ENCODE data around the gene CRYBB3. TPM values are rescaled to one million over a fixed set of nuclear protein-coding genes. Genes with fewer than 3 reads are reported as not detected.
A peak's percentile ranks its signal among the peaks of the same experiment; 100 is the strongest.

CRYBB3 gene
- total RNA-seq, 2 donors from 2014 or later = 0.97 TPM; not detected in 1

DNA sequence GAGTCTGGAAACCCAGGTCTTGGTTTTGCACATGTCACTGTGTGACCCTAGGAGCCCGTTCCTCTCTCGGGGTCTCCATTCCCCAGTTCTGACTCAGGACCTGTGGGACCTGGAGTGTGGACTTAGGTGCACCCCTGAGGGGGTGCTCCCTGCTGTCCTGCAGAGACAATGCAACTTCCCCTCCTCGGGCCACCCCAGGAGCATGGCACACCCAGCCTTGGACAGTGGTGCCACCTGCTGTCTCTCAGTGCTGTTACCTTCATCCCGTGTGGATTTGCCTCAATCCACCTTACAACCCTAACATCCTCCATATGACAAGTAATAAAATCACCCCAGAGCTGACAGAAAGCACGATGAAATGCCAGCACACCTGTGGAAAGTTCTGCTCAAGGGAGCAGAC lies 27.5 kb upstream of the CRYBB3 start:
- H3K27me3 Mint-ChIP-seq (ENCODE audit: insufficient read depth) = no peaks in the 10 kb centered on the region
- Histone ChIP-seq H3K4me1 (ENCODE audit: control insufficient read depth, insufficient read depth, low read length) (no peaks in the 10 kb centered on the region), H3K27ac (ENCODE audit: low read depth, low read length) (no peak overlapping the region), H3K4me3 (ENCODE audit: low read length) (no peak overlapping the region), H3K9me3 (ENCODE audit: control insufficient read depth, low read length) (no peaks in the 10 kb centered on the region), H3K27me3 (ENCODE audit: control insufficient read depth, insufficient read depth, low read length, poor library complexity, severe bottlenecking) (no peaks in the 10 kb centered on the region), H3K36me3 (ENCODE audit: control insufficient read depth, insufficient read depth, low read length) (peaks cover 42% of the 10 kb centered on the region), H3K9ac (ENCODE audit: extremely low read depth, low read length, poor library complexity, severe bottlenecking) (no peak overlapping the region)
- no peaks in the 10 kb centered on the region for H3K4me1 Mint-ChIP-seq
- no peak for DNase-seq
- TF ChIP-seq, protein P1, sequence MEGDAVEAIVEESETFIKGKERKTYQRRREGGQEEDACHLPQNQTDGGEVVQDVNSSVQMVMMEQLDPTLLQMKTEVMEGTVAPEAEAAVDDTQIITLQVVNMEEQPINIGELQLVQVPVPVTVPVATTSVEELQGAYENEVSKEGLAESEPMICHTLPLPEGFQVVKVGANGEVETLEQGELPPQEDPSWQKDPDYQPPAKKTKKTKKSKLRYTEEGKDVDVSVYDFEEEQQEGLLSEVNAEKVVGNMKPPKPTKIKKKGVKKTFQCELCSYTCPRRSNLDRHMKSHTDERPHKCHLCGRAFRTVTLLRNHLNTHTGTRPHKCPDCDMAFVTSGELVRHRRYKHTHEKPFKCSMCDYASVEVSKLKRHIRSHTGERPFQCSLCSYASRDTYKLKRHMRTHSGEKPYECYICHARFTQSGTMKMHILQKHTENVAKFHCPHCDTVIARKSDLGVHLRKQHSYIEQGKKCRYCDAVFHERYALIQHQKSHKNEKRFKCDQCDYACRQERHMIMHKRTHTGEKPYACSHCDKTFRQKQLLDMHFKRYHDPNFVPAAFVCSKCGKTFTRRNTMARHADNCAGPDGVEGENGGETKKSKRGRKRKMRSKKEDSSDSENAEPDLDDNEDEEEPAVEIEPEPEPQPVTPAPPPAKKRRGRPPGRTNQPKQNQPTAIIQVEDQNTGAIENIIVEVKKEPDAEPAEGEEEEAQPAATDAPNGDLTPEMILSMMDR (conservative IDR thresholded peaks at IDR 0.05) = peak; percentile 61
- peaks cover 43% of the 10 kb centered on the region for H3K36me3 Mint-ChIP-seq (ENCODE audit: low read depth)
- 85 to 90% methylated on average over 4 to 5 of the region's 5 CpGs for WGBS, 2 experiments (ENCODE audit: insufficient coverage in 1 of 2, insufficient read length in 1 of 2)
- H3K27ac Mint-ChIP-seq = no peak overlapping the region
- H3K4me3 Mint-ChIP-seq = no peak overlapping the region
- H3K9me3 Mint-ChIP-seq = no peaks in the 10 kb centered on the region

DNA sequence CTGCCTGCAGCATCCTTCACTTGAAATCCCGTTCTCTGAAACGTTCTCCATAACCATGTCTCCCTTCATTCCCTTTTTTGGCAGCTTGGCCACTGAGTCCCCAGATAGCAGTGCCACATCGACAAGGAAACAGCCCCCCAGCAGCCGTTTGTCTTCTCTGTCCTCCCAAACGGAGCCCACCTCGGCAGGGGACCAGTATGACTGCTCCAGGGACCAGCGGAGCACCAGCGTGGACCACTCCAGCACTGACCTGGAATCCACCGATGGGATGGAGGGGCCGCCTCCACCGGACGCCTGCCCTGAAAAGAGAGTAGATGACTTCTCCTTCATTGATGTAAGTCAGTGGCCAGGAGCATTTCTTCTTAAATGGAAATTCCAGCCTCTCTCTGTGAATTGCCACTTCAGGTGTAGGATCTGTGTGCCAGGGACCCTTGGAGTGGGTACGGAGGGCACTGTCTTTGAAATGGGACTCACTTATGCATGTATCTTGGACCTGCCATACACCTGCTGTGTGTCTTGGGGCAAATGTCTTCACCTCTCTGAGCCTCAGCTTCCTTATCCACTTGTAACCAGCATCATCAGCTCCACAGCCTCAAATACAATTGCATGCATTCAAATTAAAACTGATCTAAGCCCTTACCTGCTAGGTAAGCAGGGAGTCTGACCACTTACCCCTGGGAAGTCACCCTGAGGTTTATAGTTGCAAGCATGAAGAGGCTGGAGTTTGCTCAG lies 25.3 kb upstream of the CRYBB3 start:
- Histone ChIP-seq H3K27me3 (ENCODE audit: control insufficient read depth, insufficient read depth, low read length, poor library complexity, severe bottlenecking) (no peaks in the 10 kb centered on the region), H3K9ac (ENCODE audit: extremely low read depth, low read length, poor library complexity, severe bottlenecking) (no peak overlapping the region), H3K9me3 (ENCODE audit: control insufficient read depth, low read length) (no peaks in the 10 kb centered on the region), H3K27ac (ENCODE audit: low read depth, low read length) (no peak overlapping the region), H3K4me3 (ENCODE audit: low read length) (no peak overlapping the region), H3K4me1 (ENCODE audit: control insufficient read depth, insufficient read depth, low read length) (no peaks in the 10 kb centered on the region), H3K36me3 (ENCODE audit: control insufficient read depth, insufficient read depth, low read length) (peaks cover 51% of the 10 kb centered on the region)
- DNase-seq = no peak
- Mint-ChIP-seq H3K4me3 (no peak overlapping the region), H3K36me3 (ENCODE audit: low read depth) (peaks cover 49% of the 10 kb centered on the region), H3K27ac (no peak overlapping the region), H3K9me3 (peaks cover under 1% of the 10 kb centered on the region), H3K4me1 (no peaks in the 10 kb centered on the region), H3K27me3 (ENCODE audit: insufficient read depth) (no peaks in the 10 kb centered on the region)
- 95 to 97% methylated on average over 12 to 13 of the region's 13 CpGs for WGBS, 2 experiments (ENCODE audit: insufficient coverage in 1 of 2, insufficient read length in 1 of 2)
- TF ChIP-seq, protein P1 (conservative IDR thresholded peaks at IDR 0.05) = no peak

- Histone ChIP-seq H3K4me1 (ENCODE audit: control insufficient read depth, insufficient read depth, low read length) (no peaks in the 10 kb centered on the region), H3K27me3 (ENCODE audit: control insufficient read depth, insufficient read depth, low read length, poor library complexity, severe bottlenecking) (no peaks in the 10 kb centered on the region), H3K36me3 (ENCODE audit: control insufficient read depth, insufficient read depth, low read length) (peaks cover 57% of the 10 kb centered on the region), H3K27ac (ENCODE audit: low read depth, low read length) (no peak overlapping the region), H3K9ac (ENCODE audit: extremely low read depth, low read length, poor library complexity, severe bottlenecking) (no peak overlapping the region), H3K4me3 (ENCODE audit: low read length) (no peak overlapping the region), H3K9me3 (ENCODE audit: control insufficient read depth, low read length) (no peaks in the 10 kb centered on the region)
- Mint-ChIP-seq H3K4me3 (no peak overlapping the region), H3K27me3 (ENCODE audit: insufficient read depth) (no peaks in the 10 kb centered on the region), H3K4me1 (no peaks in the 10 kb centered on the region), H3K9me3 (peaks cover 6% of the 10 kb centered on the region), H3K27ac (no peak overlapping the region), H3K36me3 (ENCODE audit: low read depth) (peaks cover 55% of the 10 kb centered on the region)
- TF ChIP-seq, protein P1 (conservative IDR thresholded peaks at IDR 0.05) = no peak
- 70 to 84% methylated on average over 2 to 6 of the region's 6 CpGs for WGBS, 2 experiments (ENCODE audit: insufficient coverage in 1 of 2, insufficient read length in 1 of 2)
- no peak for DNase-seq
Observed at GRCh38 chr22:25174888-25175411, 24.7 kb upstream of the CRYBB3 start.

All from endodermal cell (in vitro differentiated cells).